ENCODE measurements around the gene RNF2.
A peak's percentile ranks its signal among the peaks of the same experiment; 100 is the strongest.
"Not testable (repeated sequence)": the region's sequence is repeated elsewhere in the genome, so short reads cannot be mapped to it uniquely, and the experiment has no call there.

Gene RNF2

DNA sequence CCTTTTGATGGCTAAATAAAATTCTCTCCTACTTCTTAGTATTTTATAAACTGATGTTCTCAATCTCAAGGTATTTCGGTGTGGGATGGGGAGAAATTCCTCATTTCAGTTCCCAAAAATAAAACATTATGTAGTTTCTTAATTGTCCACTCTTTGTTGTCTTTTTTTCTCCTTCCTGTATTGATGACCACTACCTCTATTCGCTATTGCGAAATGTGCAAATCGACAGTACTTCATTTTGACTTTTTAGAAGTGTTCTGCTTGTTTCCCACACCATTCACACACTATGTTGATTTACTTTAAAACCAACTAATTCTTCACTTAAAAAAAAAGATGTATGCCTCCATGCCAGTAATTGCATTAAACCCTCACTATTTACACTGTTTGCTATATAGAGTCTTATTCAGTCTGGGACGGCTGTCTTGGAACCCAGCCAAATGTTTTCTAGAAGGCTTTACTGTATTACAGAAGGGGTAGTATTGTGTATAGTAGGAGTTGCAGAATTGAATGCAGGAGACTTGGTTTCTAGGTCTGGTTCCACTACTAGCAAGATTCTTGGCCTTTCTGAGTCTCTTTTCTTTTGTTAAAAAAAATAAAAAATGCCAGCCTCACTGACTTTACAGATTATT, 5.6 kb downstream of the RNF2 start:
- peak; percentile 29 for DNase-seq

DNA sequence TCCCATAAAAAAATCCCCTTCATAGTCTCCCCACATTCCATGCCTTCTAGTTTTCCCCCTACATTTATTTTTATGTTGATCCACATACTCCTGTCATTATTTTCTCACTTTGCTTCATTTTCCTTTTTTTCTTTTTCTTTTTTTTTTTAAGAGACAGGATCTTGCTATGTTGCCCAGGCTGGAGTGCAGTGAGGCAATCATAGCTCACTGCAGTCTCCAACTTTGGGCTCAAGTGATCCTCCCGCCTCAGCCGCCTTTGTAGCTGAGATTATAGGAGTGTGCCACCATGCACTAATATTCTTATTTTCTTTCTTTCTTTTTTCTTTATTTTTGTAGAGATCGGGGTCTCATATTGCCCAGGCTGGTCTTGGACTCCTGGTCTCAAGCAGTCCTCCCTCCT, 7.8 kb downstream of the RNF2 start:
- DNase-seq: no peak

DNA sequence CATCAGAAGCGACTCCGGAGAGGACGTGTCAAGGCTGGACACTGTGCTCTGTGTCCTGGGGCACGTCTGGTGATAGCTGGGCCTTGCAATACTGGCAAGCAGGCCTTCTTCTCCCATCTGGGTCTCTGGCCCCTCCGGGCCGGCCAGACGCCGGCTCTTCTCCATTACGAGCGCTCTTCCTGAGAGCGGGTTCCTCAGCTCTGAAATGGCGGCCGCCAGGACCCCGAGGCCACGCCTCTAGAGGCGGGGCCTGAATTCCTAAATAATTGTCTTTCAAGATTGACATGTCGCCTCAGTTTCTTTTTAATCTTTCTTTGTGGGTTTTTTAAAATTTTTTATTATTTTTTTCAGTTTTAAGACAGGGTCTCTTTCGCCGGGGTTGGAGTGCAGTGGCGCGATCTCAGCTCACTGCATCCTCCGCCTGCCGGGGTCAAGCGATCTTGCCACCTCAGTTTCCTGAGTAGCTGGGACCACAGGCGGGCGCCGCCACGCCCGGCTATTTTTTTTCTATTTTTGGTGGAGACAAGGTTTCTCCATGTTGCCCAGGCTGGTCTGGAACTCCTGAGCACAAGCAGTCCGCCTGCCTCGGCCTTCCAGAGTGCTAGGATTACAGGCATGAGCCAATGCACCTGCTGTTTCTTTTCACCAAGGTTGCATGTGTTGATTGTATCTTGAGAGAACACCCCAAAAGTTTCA, 9.2 kb downstream of the RNF2 start:
- no peak for DNase-seq

GRCh38 chr1:185058110-185058509, 12.8 kb downstream of the RNF2 start:
- no peak for DNase-seq

DNA sequence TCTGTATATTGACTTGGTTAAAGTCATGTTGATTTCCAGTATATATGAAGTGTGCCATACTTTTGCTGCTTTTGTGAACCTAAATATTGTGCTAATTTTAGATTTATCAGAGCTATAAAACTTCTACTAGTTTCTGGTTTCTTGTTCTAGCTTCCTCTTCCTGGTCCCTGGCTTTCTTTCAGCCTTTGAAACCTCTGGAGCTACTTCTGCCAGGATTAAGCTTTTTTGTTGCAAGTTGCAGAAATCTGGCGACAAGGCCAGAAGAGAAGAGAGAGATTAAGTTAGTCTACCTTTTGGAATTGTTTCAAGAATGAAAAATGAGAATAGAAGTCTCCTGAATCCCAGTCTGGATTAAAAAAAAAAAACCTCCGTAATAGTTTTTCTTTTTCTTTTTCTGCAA, 13.5 kb downstream of the RNF2 start:
- no peak for DNase-seq

GRCh38 chr1:185059950-185060571, 14.7 kb downstream of the RNF2 start:
- no peak for DNase-seq

- no peak for DNase-seq
These were observed 17.5 kb downstream of the RNF2 start for GRCh38 chr1:185062710-185063370.

GRCh38 chr1:185063719-185064118, 18.4 kb downstream of the RNF2 start:
- DNase-seq: no peak

DNA sequence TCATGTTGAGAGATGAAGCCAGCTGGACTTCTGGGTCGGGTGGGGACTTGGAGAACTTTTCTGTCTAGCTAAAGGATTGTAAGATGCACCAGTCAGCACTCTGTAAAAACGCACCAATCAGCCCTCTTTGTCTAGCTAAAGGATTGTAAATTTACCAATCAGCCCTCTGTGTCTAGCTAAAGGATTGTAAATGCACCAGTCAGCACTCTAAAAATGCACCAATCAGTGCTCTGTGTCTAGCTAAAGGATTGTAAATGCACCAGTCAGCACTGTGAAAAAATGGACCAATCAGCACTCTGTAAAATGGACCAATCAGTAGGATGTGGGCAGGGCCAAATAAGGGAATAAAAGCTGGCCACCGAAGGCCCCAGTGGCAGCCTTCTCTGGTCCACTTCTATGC, 19.6 kb downstream of the RNF2 start:
- not testable (repeated sequence) for DNase-seq

GRCh38 chr1:185066181-185066580, 20.8 kb downstream of the RNF2 start:
- no peak for DNase-seq

DNA sequence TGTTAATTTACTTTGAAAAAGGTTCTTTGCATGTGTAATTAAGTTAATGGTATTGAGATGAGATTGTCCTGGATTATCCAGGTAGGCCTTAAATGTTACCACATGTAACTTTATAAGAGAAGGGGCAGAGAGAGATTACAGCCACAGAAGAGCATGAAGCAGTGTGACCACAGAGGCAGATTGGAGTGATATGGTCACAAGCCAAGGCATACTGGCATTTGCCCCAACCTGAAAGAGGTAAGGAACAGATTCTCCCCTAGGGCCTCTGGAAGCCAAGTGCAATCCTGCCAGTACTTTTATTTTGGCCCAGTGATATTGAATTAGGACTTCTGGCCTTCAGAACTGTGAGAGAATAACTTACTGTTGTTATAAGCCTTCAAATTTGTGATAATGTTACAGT, 23.0 kb downstream of the RNF2 start:
- DNase-seq: no peak

DNA sequence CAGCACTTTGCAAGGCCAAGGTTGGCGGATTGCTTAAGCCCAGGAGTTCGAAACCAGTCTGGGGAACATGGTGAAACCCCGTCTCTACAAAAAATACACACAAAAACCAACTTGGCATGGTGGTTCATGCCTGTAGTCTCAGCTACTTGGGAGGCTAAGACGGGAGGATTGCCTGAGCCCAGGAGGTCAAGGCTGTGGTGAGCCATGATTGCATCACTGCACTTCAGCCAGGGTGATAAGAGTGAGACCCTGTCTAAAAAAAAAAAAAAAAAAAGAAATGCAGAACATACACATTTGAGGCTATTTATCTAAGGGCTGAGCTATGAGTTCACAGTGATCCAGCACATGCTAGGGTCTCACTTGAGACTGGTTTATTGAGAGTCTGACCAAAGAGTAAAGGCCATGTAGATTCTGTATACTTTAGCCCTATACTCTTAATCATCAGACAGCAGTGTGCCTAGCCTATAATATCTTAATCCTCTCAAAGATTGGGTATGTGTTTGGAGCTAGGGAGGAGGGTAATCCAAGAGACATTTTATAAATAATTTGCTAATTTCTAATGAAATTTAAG, 23.9 kb downstream of the RNF2 start:
- no peak for DNase-seq

GRCh38 chr1:185070051-185070450, 24.7 kb downstream of the RNF2 start:
- DNase-seq: no peak

DNA sequence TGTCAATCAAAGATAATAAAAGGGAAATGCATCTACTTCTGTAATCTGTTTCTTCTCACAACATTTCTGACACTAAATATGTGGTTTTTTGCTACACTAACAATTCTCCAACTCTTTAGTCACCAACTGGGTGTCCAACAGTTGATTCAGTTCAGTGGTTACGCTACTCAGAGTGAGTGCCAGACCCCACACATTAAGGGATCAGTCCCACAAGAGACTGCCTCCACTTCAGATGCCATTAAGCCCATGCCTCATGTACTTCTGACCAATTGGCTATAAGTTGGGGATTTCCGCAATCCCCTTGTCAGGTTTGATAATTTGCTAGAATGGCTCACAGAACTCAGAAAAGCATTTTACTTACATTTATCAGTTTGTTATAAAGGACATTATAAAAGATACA, 28.4 kb downstream of the RNF2 start:
- peak; percentile 14 for DNase-seq

DNA sequence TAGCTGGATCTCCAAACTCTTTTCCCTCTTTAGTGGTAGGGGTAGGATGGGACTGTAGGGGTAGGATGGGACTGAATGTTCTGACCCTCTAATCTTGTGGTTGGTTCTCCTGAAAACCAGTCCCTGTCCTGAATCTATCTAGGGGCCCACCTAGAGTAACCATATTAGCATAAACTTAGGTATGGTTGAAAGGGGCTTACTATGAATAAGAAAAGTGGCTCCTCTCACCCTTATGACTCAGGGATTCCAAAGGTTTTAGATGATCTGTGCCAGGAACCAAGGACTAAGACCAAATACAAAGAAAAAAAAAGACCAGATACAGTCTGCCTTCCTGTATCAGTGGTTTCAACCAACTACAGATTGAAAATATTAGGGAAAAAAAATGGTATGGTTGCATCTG, 28.9 kb downstream of the RNF2 start:
- no peak for DNase-seq

GRCh38 chr1:185075476-185075875, 30.1 kb downstream of the RNF2 start:
- no peak for DNase-seq

DNA sequence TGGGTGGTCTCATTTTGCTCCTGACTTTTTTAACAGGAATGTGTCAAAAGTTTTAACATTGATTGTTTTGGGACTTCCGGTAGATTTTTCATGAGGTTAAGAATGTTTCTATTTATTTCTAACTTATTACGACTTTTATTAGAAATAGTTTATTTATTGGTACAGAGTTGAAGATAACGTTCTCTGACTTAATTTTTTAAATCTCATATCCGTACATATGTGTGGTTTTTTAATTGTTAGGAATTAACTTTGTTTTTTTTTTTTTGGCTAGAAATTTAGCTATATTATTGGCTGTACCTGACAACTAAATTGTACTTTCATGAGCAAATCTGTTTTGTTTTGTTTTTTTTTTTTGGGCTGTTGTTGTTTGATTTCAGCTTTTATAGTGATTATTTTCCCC, 32.0 kb downstream of the RNF2 start:
- DNase-seq: no peak

DNA sequence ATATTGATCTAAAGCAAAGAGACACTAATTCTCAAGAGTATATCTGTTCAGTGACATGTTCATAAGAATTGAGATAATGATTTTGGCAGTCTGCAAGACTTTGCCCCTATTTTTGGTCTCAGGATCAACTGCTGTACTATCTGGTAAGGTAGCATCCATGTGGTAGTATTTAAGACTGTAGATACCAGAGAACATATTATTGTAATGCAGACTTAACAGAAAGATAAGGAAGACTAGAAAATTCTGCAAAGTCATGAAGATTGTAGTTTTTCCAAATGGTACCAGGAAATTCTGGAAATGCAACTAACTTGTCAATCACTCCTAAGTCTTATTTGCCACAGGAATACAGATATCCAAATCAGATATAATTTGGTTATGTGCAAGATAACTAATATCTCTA, 35.1 kb downstream of the RNF2 start:
- DNase-seq: no peak

DNA sequence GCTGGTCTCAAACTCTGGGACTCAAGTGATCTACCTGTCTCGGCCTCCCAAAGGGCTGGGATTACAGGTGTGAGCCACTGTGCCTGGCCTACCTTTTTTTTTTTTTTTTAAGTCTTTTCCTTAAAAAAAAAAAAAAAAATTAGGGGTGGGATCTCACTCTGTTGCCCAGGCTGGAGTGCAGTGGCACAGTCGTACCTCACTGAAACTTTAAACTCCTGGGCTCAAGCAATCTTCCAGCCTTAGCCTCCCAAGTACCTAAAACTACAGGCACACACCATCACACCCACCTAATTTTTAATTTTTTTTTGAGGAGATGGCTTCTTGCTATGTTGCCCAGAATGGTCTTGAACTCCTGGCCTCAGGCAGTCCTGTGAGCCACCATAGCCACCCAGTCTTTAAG, 38.5 kb downstream of the RNF2 start:
- DNase-seq: no peak

- DNase-seq: no peak
These were observed 41.7 kb downstream of the RNF2 start for GRCh38 chr1:185087101-185087500.

DNA sequence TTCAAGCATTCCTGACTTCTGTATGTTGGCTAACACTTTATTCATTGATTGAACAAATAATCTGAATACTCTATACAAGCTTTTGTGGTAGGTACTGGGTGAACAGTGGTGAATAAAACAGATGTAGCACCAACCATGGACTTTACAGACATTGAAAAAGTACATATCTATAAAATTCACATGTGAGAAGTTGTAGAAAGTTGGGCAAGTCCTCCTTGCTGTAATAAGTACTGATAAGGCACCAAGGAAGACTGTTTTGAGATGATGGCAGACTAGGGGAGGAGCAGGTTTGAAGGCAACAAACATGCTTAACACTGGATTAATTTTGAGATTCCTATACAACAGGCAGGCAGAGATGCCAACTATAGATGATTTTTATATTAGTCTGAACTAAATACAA, 42.4 kb downstream of the RNF2 start:
- DNase-seq: no peak

DNA sequence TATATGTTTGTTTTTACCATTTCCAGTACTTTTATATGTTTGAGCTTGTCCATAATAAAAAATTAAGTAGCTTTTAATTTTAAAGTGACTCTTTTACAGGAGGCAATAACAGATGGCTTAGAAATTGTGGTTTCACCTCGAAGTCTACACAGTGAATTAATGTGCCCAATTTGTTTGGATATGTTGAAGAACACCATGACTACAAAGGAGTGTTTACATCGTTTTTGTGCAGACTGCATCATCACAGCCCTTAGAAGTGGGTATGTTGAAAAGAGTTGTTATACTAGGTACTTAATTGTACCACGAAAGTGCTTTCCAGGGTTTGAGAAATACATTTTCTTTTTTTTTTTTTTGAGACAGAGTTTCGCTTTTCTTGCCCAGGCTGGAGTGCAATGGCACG, 46.1 kb downstream of the RNF2 start:
- DNase-seq: no peak

GRCh38 chr1:185094761-185095160, 49.4 kb downstream of the RNF2 start:
- DNase-seq: no peak

DNA sequence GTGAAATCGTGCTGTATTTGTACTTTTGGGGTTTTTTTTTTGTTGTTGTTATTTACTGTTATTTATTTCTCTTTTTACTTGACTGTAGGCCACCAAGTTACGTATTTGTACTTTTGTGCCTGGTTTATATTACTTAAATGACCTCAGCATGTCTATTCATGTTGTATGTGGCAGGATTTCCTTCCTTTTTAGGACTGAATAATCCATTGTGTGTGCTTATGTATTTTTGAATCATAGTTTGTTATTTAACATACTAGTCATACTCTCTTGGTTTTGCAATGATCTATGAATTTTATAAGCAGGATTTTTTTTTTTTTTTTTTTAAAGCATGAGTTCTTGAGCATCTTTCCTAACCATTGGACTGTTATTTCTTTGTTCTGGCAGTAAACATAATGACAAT, 51.2 kb downstream of the RNF2 start:
- DNase-seq: no peak

Measured in eye (tissue), 1 donor.